ENCODE measurements around the gene FNBP1L. TPM values are rescaled to one million over a fixed set of nuclear protein-coding genes. Genes with fewer than 3 reads are reported as not detected.

Gene FNBP1L
- total and polyA plus RNA-seq, 2 experiments from 2014 or later, result 19.1 to 22.4 TPM

DNA sequence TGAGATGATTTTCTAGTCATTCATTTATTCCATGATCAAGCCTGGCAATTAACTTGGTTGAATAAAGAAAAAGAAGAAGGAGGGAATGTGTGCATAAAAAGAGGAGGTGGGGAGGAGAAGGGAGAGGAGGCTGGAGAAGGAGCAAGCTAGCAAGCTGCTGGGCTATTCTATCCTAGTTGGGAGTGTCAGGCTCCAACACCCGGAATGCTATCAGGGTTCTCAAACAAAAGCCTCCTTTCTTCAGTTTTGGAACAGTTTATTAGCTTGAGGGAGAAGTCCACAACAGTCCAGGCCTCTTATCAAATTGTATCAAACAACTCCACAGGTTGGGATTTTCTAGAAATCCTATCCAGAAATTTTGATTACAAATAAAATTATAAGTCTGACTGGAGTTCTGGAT, 153.8 kb downstream of the FNBP1L start:
- no peak for TF ChIP-seq EZH2phosphoT487 (IDR thresholded peaks at IDR 0.05; ENCODE audit: insufficient read depth, low read depth)
- no peak for TF ChIP-seq EZH2 (IDR thresholded peaks at IDR 0.05; ENCODE audit: insufficient read depth, poor library complexity, severe bottlenecking)
- Histone ChIP-seq H3K9me3 (ENCODE audit: low read depth) (no peaks in the 10 kb centered on the region), H3K27ac (no peak overlapping the region), H3K9me2 (ENCODE audit: insufficient read depth) (no peaks in the 10 kb centered on the region), H3K4me2 (ENCODE audit: unreplicated experiment) (no peak overlapping the region), H4K20me1 (ENCODE audit: insufficient read depth) (peaks cover 31% of the 10 kb centered on the region), H3K4me3 (no peak overlapping the region), H3K9ac (no peak overlapping the region), H3F3A (ENCODE audit: insufficient read depth) (peaks cover 65% of the 10 kb centered on the region), H3K27me3 (replicated peaks; ENCODE audit: insufficient read depth) (no peaks in the 10 kb centered on the region), H3K79me2 (ENCODE audit: insufficient read depth) (peaks cover 98% of the 10 kb centered on the region), H3K36me3 (ENCODE audit: low read depth) (no peaks in the 10 kb centered on the region; the same call in 1 of the 2 replicates), H3K4me1 (ENCODE audit: insufficient read depth) (peaks cover 43% of the 10 kb centered on the region), H2AFZ (no peak overlapping the region)
- in situ Hi-C loops (cut with MboI), result no loop called here
- 92 to 100% methylated on average over 1 of the region's 1 CpG for WGBS, 2 experiments (ENCODE audit: low coverage in 1 of 2, low lambda C conversion rate in 2 of 2, missing lambda C conversion rate in 2 of 2)
- no peak for DNase-seq

DNA sequence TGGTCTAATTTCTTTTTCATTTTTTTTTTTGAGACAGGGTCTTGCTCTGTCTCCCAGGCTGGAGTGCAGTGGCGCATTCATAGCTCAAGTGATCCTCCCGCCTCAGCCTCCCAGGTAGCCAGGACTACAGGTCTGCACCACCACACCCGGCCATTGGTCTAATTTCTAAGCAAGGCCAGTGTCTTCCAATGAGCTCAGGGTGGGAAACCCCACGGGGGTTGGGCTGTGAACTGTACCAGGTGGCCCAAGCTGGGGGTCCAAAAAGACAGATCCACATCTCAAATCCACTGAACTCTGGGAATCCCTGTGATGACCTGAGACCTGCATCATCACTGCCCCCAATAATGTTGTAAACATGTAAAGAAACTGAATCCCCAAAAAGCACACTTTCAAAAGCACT, 154.2 kb downstream of the FNBP1L start:
- DNase-seq, result no peak
- Histone ChIP-seq H3F3A (ENCODE audit: insufficient read depth) (peaks cover 69% of the 10 kb centered on the region), H3K79me2 (ENCODE audit: insufficient read depth) (peaks cover 98% of the 10 kb centered on the region), H3K9ac (no peak overlapping the region), H3K4me2 (ENCODE audit: unreplicated experiment) (no peak overlapping the region), H2AFZ (no peak overlapping the region), H3K4me3 (no peak overlapping the region), H3K9me2 (ENCODE audit: insufficient read depth) (no peaks in the 10 kb centered on the region), H3K27me3 (replicated peaks; ENCODE audit: insufficient read depth) (no peaks in the 10 kb centered on the region), H3K36me3 (ENCODE audit: low read depth) (no peaks in the 10 kb centered on the region; the same call in 1 of the 2 replicates), H3K4me1 (ENCODE audit: insufficient read depth) (peaks cover 44% of the 10 kb centered on the region), H4K20me1 (ENCODE audit: insufficient read depth) (peaks cover 31% of the 10 kb centered on the region), H3K9me3 (ENCODE audit: low read depth) (no peaks in the 10 kb centered on the region), H3K27ac (no peak overlapping the region)
- 97 to 100% methylated on average over 4 of the region's 4 CpGs for WGBS, 2 experiments (ENCODE audit: low coverage in 1 of 2, low lambda C conversion rate in 2 of 2, missing lambda C conversion rate in 2 of 2)
- in situ Hi-C loops (cut with MboI), result no loop called here
- TF ChIP-seq EZH2phosphoT487 (IDR thresholded peaks at IDR 0.05; ENCODE audit: insufficient read depth, low read depth) (no peak), EZH2 (IDR thresholded peaks at IDR 0.05; ENCODE audit: insufficient read depth, poor library complexity, severe bottlenecking) (no peak)

DNA sequence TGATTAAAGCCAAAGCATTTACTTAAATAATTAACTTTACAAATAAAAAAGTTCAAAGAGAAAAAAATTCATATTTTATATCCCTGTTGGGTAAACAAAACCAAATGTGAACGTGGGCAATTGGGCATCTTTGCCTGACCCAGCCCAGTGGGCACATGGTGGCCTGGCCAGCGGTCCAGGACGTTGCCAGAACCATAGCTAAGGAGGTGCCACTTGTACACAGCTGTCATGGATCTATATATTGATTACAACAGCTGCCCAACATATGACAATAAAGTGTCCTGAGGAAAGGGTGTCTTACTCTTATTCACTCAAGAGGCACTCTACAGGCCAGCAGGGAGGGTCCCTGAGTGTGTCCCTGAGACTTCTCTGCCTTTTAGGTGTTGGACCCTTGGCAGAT, 155.2 kb downstream of the FNBP1L start:
- peaks cover 54% of the 10 kb centered on the region for H3K4me1 ChIP-seq (ENCODE audit: insufficient read depth)
- no peak for TF ChIP-seq EZH2phosphoT487 (IDR thresholded peaks at IDR 0.05; ENCODE audit: insufficient read depth, low read depth)
- TF ChIP-seq EZH2 (IDR thresholded peaks at IDR 0.05; ENCODE audit: insufficient read depth, poor library complexity, severe bottlenecking), result no peak
- H3K4me2 ChIP-seq (ENCODE audit: unreplicated experiment), result no peak overlapping the region
- peak overlapping the region; percentile 84; the same call in 1 of the 2 replicates for H3K27ac ChIP-seq
- WGBS, 2 experiments (ENCODE audit: low coverage in 1 of 2, low lambda C conversion rate in 2 of 2, missing lambda C conversion rate in 2 of 2), result 86% methylated on average over 3 of the region's 3 CpGs
- H3K4me3 ChIP-seq, result no peak overlapping the region
- in situ Hi-C loops (cut with MboI), result no loop called here
- peaks cover 98% of the 10 kb centered on the region for H3K79me2 ChIP-seq (ENCODE audit: insufficient read depth)
- H3K9me3 ChIP-seq (ENCODE audit: low read depth), result no peaks in the 10 kb centered on the region
- H3K27me3 ChIP-seq (replicated peaks; ENCODE audit: insufficient read depth), result no peaks in the 10 kb centered on the region
- H3K9me2 ChIP-seq (ENCODE audit: insufficient read depth), result no peaks in the 10 kb centered on the region
- peaks cover 33% of the 10 kb centered on the region for H4K20me1 ChIP-seq (ENCODE audit: insufficient read depth)
- H2AFZ ChIP-seq, result no peak overlapping the region
- peaks cover 79% of the 10 kb centered on the region for H3F3A ChIP-seq (ENCODE audit: insufficient read depth)
- no peaks in the 10 kb centered on the region; the same call in 1 of the 2 replicates for H3K36me3 ChIP-seq (ENCODE audit: low read depth)
- no peak for DNase-seq
- no peak overlapping the region for H3K9ac ChIP-seq

DNA sequence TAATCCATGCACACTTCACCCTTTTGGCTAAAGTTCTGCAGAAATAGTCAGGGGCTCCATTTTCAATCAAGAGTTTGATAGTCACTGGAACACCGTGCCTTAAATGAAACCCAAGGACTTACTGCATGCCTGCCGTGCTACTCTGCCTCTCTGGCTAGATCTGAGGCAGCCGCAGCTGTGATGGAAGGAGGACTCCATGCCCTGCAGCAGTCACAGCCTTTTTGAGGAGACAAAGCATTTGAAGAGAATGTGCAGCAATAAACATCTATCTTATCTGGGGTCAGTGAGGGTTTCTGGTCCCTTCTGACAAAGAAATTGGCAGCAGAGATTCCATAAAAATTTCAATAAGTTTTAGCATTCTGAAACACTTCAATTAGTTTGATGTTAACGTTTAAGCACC, 155.7 kb downstream of the FNBP1L start:
- Histone ChIP-seq H3K4me3 (no peak overlapping the region), H3K4me2 (ENCODE audit: unreplicated experiment) (no peak overlapping the region), H3K36me3 (ENCODE audit: low read depth) (no peaks in the 10 kb centered on the region; the same call in 1 of the 2 replicates), H3K4me1 (ENCODE audit: insufficient read depth) (peaks cover 54% of the 10 kb centered on the region), H4K20me1 (ENCODE audit: insufficient read depth) (peaks cover 33% of the 10 kb centered on the region), H3K9ac (no peak overlapping the region), H3F3A (ENCODE audit: insufficient read depth) (peaks cover 84% of the 10 kb centered on the region), H3K27ac (peak overlapping the region; percentile 84; the same call in 1 of the 2 replicates), H3K9me3 (ENCODE audit: low read depth) (no peaks in the 10 kb centered on the region), H3K9me2 (ENCODE audit: insufficient read depth) (no peaks in the 10 kb centered on the region), H3K27me3 (replicated peaks; ENCODE audit: insufficient read depth) (no peaks in the 10 kb centered on the region), H3K79me2 (ENCODE audit: insufficient read depth) (peaks cover 98% of the 10 kb centered on the region), H2AFZ (no peak overlapping the region)
- in situ Hi-C loops (cut with MboI), result no loop called here
- no peak for DNase-seq
- WGBS, 2 experiments (ENCODE audit: low coverage in 1 of 2, low lambda C conversion rate in 2 of 2, missing lambda C conversion rate in 2 of 2), result 90 to 93% methylated on average over 4 of the region's 4 CpGs
- TF ChIP-seq EZH2phosphoT487 (IDR thresholded peaks at IDR 0.05; ENCODE audit: insufficient read depth, low read depth) (no peak), EZH2 (IDR thresholded peaks at IDR 0.05; ENCODE audit: insufficient read depth, poor library complexity, severe bottlenecking) (no peak)

Small RNAs within 50 kb of the gene (small RNA-seq; reads per million reads assigned to genes)
- gene RNA5SP53 (ENCODE audit: low read depth, low replicate concordance), result 0.25 reads per million

Other genes starting within 250 kb of the FNBP1L start
- gene DR1, start 102.2 kb upstream of the FNBP1L start, total RNA-seq (2014; rRNA removed; shearing (Covaris generic)), result 49.2 and 68.8 TPM in 2 replicates
- gene DR1, start 102.2 kb upstream of the FNBP1L start, polyA plus RNA-seq (2016; fragmentation: Nextera tagmentation; extraction: Ambion mirVana), result 51.0 and 54.5 TPM in 2 replicates
- 79.5 and 83.2 TPM in 2 replicates for gene BCAR3, start 233.7 kb downstream of the FNBP1L start, total RNA-seq (2014; rRNA removed; shearing (Covaris generic))
- 62.2 and 65.1 TPM in 2 replicates for gene BCAR3, start 233.7 kb downstream of the FNBP1L start, polyA plus RNA-seq (2016; fragmentation: Nextera tagmentation; extraction: Ambion mirVana)

Data from GM23248 (cell line).